ENCODE data around the gene ZNF750.

- TF ChIP-seq, protein P1, sequence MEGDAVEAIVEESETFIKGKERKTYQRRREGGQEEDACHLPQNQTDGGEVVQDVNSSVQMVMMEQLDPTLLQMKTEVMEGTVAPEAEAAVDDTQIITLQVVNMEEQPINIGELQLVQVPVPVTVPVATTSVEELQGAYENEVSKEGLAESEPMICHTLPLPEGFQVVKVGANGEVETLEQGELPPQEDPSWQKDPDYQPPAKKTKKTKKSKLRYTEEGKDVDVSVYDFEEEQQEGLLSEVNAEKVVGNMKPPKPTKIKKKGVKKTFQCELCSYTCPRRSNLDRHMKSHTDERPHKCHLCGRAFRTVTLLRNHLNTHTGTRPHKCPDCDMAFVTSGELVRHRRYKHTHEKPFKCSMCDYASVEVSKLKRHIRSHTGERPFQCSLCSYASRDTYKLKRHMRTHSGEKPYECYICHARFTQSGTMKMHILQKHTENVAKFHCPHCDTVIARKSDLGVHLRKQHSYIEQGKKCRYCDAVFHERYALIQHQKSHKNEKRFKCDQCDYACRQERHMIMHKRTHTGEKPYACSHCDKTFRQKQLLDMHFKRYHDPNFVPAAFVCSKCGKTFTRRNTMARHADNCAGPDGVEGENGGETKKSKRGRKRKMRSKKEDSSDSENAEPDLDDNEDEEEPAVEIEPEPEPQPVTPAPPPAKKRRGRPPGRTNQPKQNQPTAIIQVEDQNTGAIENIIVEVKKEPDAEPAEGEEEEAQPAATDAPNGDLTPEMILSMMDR (IDR thresholded peaks at IDR 0.05; ENCODE audit: low read depth, low read length, poor library complexity, severe bottlenecking) = no peak
- TF ChIP-seq EZH2phosphoT487 (IDR thresholded peaks at IDR 0.05; ENCODE audit: borderline replicate concordance, low read length) = no peak
These were observed 38.7 kb upstream of the ZNF750 start for GRCh38 chr17:82878527-82878926.

All from DOHH2 (cell line).